SK-N-SH (cell line): ENCODE data around the gene SIAH1. TPM values are rescaled to one million over a fixed set of nuclear protein-coding genes. Genes with fewer than 3 reads are reported as not detected.

Experiments used
- CTCF ChIA-PET: fragments of 300-600, 350-600 bp; formaldehyde crosslinking; extraction: SDS; loops from one replicate; lab custom pipeline; 2021; lab: Yijun Ruan, JAX
- POLR2A ChIA-PET: fragments of 350-600 bp; sonication (Branson Sonifier 250); formaldehyde crosslinking; extraction: SDS; loops from one replicate; lab custom pipeline; 2020; ENCODE audit warnings: antibody characterized with exemption, inconsistent platforms; lab: Yijun Ruan, JAX
- DNase-seq: peaks from one replicate; pipeline ENCODE4 v3.0.0; 2012
- H2AFZ ChIP-seq: fragments of 200-600 bp; sonication (generic); 2 replicates; pipeline ENCODE4 v1.8.1; 2016; ENCODE audit warnings: antibody characterized with exemption, mild to moderate bottlenecking, low read depth
- H3F3A ChIP-seq: fragments of 200-600 bp; sonication (generic); replicated peaks from 2 replicates; pipeline ENCODE3; 2016; ENCODE audit warnings: antibody characterized with exemption, mild to moderate bottlenecking; ENCODE audit not compliant: insufficient read depth
- H3K27ac ChIP-seq, 2 experiments: fragments of 200-500 bp in 1 of 2; fragments of 200-600 bp in 1 of 2; sonication (Bioruptor generic) in 1 of 2; sonication (generic), shearing (Covaris generic) in 1 of 2; 2 replicates each; pipeline versions ENCODE4 v1.5.1 to v1.6.1; 2014 to 2016; ENCODE audit warnings: low read depth in 2 of 2, inconsistent platforms in 1 of 2, low read length in 1 of 2, mild to moderate bottlenecking in 1 of 2, mixed read lengths in 1 of 2
- H3K27me3 ChIP-seq: fragments of 200-600 bp; sonication (generic), shearing (Covaris generic); 2 replicates; pipeline ENCODE4 v1.6.1; 2016; ENCODE audit warnings: mixed run types; ENCODE audit not compliant: insufficient read depth
- H3K36me3 ChIP-seq, 2 experiments: fragments of 200-500 bp in 1 of 2; fragments of 200-600 bp in 1 of 2; sonication (Bioruptor generic) in 1 of 2; sonication (generic) in 1 of 2; replicated peaks in 1 of 2; 2 replicates each; pipeline versions ENCODE3 to v1.5.1; 2014 to 2016; ENCODE audit warnings: low read length in 1 of 2, mild to moderate bottlenecking in 1 of 2; ENCODE audit not compliant: insufficient read depth in 2 of 2, control insufficient read depth in 1 of 2
- H3K4me1 ChIP-seq, 2 experiments: fragments of 200-500 bp in 1 of 2; fragments of 200-600 bp in 1 of 2; sonication (Bioruptor generic) in 1 of 2; sonication (generic), shearing (Covaris generic) in 1 of 2; 2 replicates each; pipeline versions ENCODE4 v1.5.1 to v1.6.1; 2014 to 2016; ENCODE audit warnings: low read depth in 1 of 2, low read length in 1 of 2, mixed run types in 1 of 2; ENCODE audit not compliant: insufficient read depth in 2 of 2, control insufficient read depth in 1 of 2
- H3K4me2 ChIP-seq: fragments of 200-600 bp; sonication (generic), shearing (Covaris generic); 2 replicates; pipeline ENCODE4 v1.6.1; 2017; ENCODE audit warnings: mixed run types
- H3K4me3 ChIP-seq, 2 experiments: fragments of 200-500 bp in 1 of 2; fragments of 200-600 bp in 1 of 2; sonication (Bioruptor generic) in 1 of 2; sonication (generic), shearing (Covaris generic) in 1 of 2; 2 replicates each; pipeline versions ENCODE4 v1.5.1 to v1.8.1; 2014 to 2016; ENCODE audit warnings: low read depth in 2 of 2, inconsistent platforms in 1 of 2, low read length in 1 of 2, mild to moderate bottlenecking in 1 of 2, mixed read lengths in 1 of 2, moderate library complexity in 1 of 2
- H3K79me2 ChIP-seq: fragments of 200-600 bp; sonication (generic); 2 replicates; pipeline ENCODE4 v1.8.1; 2017; ENCODE audit warnings: mild to moderate bottlenecking; ENCODE audit not compliant: insufficient read depth
- H3K9ac ChIP-seq: fragments of 200-600 bp; sonication (generic); 2 replicates; pipeline ENCODE4 v1.6.1; 2017; ENCODE audit warnings: mixed run types
- H3K9me2 ChIP-seq: fragments of 200-600 bp; sonication (generic); 2 replicates; pipeline ENCODE4 v1.6.1; 2017; ENCODE audit warnings: mixed run types
- H3K9me3 ChIP-seq: fragments of 200-600 bp; sonication (generic); 2 replicates; pipeline ENCODE4 v1.6.1; 2017; ENCODE audit warnings: mixed run types, mild to moderate bottlenecking, moderate library complexity
- H4K20me1 ChIP-seq: fragments of 200-600 bp; sonication (generic); 2 replicates; pipeline ENCODE4 v1.6.1; 2017; ENCODE audit warnings: mild to moderate bottlenecking, mixed run types; ENCODE audit not compliant: insufficient read depth
- EZH2phosphoT487 ChIP-seq: fragments of 200-600 bp; sonication (generic); IDR thresholded peaks from 2 replicates; pipeline ENCODE4 v1.6.1; 2017; ENCODE audit warnings: low read depth, mixed run types, mild to moderate bottlenecking, antibody characterized with exemption, moderate library complexity, borderline replicate concordance
- FOXM1 ChIP-seq: IDR thresholded peaks from 2 replicates; pipeline ENCODE4 v1.4.0; 2012; ENCODE audit warnings: low read depth, mild to moderate bottlenecking
- JUND ChIP-seq: IDR thresholded peaks from 2 replicates; pipeline ENCODE4 v1.4.0; 2012
- MAX ChIP-seq: IDR thresholded peaks from 2 replicates; pipeline ENCODE4 v1.4.0; 2012; ENCODE audit warnings: low read depth
- MXI1 ChIP-seq: IDR thresholded peaks from 2 replicates; pipeline ENCODE4 v1.6.1; 2012; ENCODE audit warnings: mild to moderate bottlenecking, low read depth, low read length, improper control_type of control experiment
- NFIC ChIP-seq: IDR thresholded peaks from 2 replicates; pipeline ENCODE4 v1.4.0; 2012; ENCODE audit warnings: borderline replicate concordance
- POLR2AphosphoS5 ChIP-seq: IDR thresholded peaks from 2 replicates; pipeline ENCODE4 v1.6.1; 2012; ENCODE audit warnings: low read depth, low read length
- RAD21 ChIP-seq: IDR thresholded peaks from 2 replicates; pipeline ENCODE4 v1.6.1; 2012; ENCODE audit warnings: mild to moderate bottlenecking, low read length
- REST ChIP-seq: IDR thresholded peaks from 2 replicates; pipeline ENCODE4 v1.6.1; 2012; ENCODE audit warnings: mild to moderate bottlenecking, low read depth, low read length, moderate library complexity
- RXRA ChIP-seq: IDR thresholded peaks from 2 replicates; pipeline ENCODE4 v1.4.0; 2012; ENCODE audit warnings: low read depth, mild to moderate bottlenecking, borderline replicate concordance
- TAF1 ChIP-seq: IDR thresholded peaks from 2 replicates; pipeline ENCODE4 v1.6.1; 2012; ENCODE audit warnings: low read depth, mild to moderate bottlenecking, low read length, moderate library complexity, borderline replicate concordance
- TEAD4 ChIP-seq: IDR thresholded peaks from 2 replicates; pipeline ENCODE4 v1.4.0; 2012; ENCODE audit warnings: mild to moderate bottlenecking, borderline replicate concordance; ENCODE audit not compliant: insufficient read depth
- YY1 ChIP-seq: IDR thresholded peaks from 2 replicates; pipeline ENCODE4 v1.4.0; 2012; ENCODE audit warnings: low read depth, mild to moderate bottlenecking
- WGBS: methylation state at CpG from one replicate; pipeline ENCODE4 v1.1.6; 2017; ENCODE audit warnings: low lambda C conversion rate; 5-methylcytosine and 5-hydroxymethylcytosine counted together
- polyA plus RNA-seq, 3 experiments: library from polyadenylated mRNA; depleted of rRNA; stranded (reverse); fragments of >200 nt; gene quantifications; 2 replicates each; pipeline ENCODE4 v1.2.3, GENCODE V29; 2012
- TF ChIP-seq, protein P1 (sequence below): IDR thresholded peaks from 2 replicates; pipeline ENCODE4 v1.4.0; 2012; ENCODE audit warnings: low read depth, borderline replicate concordance
- TF ChIP-seq, protein P2 (sequence below): fragments of 200-600 bp; sonication (generic); IDR thresholded peaks from 2 replicates; pipeline ENCODE4 v1.6.1; 2017; ENCODE audit warnings: antibody characterized with exemption, mild to moderate bottlenecking, moderate library complexity

The SIAH1 gene
- polyA plus RNA-seq, 1 of the 3 experiments (the other 2 are of a cell fraction), result 15.4 TPM

- Histone ChIP-seq H3K27ac (no peak overlapping the region), H3K36me3 (no peaks in the 10 kb centered on the region), H3K79me2 (no peaks in the 10 kb centered on the region), H3F3A (no peaks in the 10 kb centered on the region), H3K4me2 (no peak overlapping the region), H4K20me1 (no peaks in the 10 kb centered on the region), H3K27me3 (no peaks in the 10 kb centered on the region), H3K4me1 (peaks cover 0 to 8% of the 10 kb centered on the region in 2 experiments; a peak in 1 of 4 replicates), H2AFZ (no peak overlapping the region), H3K9me2 (no peaks in the 10 kb centered on the region), H3K9ac (no peak overlapping the region), H3K9me3 (no peaks in the 10 kb centered on the region), H3K4me3 (no peak overlapping the region)
- 100% methylated on average over 2 of the region's 3 CpGs for WGBS
- CTCF ChIA-PET, result interaction anchor here (0.7 to 2.2 kb wide), 3 partner anchors 10 to 228 kb away, joined by 3 to 11 read pairs (median 7); partner anchors contain the start of gene SIAH1
- POLR2A ChIA-PET, result no interaction called here
- no peak for TF ChIP-seq RXRA
- TF ChIP-seq TAF1, result no peak
- no peak for TF ChIP-seq MXI1
- TF ChIP-seq TEAD4, result no peak
- TF ChIP-seq, protein P1, sequence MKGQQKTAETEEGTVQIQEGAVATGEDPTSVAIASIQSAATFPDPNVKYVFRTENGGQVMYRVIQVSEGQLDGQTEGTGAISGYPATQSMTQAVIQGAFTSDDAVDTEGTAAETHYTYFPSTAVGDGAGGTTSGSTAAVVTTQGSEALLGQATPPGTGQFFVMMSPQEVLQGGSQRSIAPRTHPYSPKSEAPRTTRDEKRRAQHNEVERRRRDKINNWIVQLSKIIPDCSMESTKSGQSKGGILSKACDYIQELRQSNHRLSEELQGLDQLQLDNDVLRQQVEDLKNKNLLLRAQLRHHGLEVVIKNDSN, result no peak
- no peak for TF ChIP-seq POLR2AphosphoS5
- TF ChIP-seq, protein P2, sequence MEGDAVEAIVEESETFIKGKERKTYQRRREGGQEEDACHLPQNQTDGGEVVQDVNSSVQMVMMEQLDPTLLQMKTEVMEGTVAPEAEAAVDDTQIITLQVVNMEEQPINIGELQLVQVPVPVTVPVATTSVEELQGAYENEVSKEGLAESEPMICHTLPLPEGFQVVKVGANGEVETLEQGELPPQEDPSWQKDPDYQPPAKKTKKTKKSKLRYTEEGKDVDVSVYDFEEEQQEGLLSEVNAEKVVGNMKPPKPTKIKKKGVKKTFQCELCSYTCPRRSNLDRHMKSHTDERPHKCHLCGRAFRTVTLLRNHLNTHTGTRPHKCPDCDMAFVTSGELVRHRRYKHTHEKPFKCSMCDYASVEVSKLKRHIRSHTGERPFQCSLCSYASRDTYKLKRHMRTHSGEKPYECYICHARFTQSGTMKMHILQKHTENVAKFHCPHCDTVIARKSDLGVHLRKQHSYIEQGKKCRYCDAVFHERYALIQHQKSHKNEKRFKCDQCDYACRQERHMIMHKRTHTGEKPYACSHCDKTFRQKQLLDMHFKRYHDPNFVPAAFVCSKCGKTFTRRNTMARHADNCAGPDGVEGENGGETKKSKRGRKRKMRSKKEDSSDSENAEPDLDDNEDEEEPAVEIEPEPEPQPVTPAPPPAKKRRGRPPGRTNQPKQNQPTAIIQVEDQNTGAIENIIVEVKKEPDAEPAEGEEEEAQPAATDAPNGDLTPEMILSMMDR, result no peak
- TF ChIP-seq MAX, result no peak
- no peak for TF ChIP-seq YY1
- TF ChIP-seq RAD21, result no peak
- no peak for TF ChIP-seq EZH2phosphoT487
- no peak for TF ChIP-seq FOXM1
- no peak for TF ChIP-seq NFIC
- TF ChIP-seq REST, result no peak
- TF ChIP-seq JUND, result no peak
- no peak for DNase-seq
Observed at GRCh38 chr16:48395375-48395774, 10.2 kb upstream of the SIAH1 start.
